GM13976 (cell line): ENCODE measurements around the gene C12orf42.

Experiments used
- DNase-seq: peaks from one replicate; pipeline ENCODE4 v3.0.0; 2012; ENCODE audit warnings: low spot score
- in situ Hi-C: fragments of 300-500 bp; cut with MboI; formaldehyde crosslinking; loops from one replicate; pipeline ENCODE4 v1.12.0; 2022; ENCODE audit warnings: low sequenced_read_pairs, mixed read lengths, inconsistent platforms; ENCODE audit not compliant: unreplicated experiment
- TF ChIP-seq, protein P1 (sequence below): IDR thresholded peaks from 2 replicates; pipeline ENCODE4 v1.5.1; 2012; ENCODE audit warnings: borderline replicate concordance, mild to moderate bottlenecking; ENCODE audit not compliant: insufficient read depth; ENCODE audit errors: extremely low read depth, missing control alignments, control extremely low read depth

The C12orf42 gene

DNA sequence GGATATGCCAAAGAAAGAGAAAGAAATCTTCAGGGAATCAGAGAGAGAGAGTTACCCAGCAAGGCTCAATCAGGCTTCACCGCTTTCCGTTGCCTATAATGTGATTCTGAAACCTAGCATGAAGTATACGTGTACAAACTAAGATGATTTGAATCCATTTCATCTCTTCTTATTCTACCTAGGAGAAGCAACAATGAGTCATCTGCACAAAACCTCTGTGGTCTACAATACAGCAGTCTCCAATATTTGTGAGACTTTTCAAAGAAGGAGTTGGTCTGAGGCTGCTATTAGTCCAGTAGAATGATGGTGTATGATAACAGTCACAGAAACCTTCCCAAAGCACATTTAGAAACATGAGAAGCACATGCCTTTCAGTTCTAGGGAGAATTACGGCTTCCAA, 141.9 kb downstream of the C12orf42 start:
- TF ChIP-seq, protein P1, sequence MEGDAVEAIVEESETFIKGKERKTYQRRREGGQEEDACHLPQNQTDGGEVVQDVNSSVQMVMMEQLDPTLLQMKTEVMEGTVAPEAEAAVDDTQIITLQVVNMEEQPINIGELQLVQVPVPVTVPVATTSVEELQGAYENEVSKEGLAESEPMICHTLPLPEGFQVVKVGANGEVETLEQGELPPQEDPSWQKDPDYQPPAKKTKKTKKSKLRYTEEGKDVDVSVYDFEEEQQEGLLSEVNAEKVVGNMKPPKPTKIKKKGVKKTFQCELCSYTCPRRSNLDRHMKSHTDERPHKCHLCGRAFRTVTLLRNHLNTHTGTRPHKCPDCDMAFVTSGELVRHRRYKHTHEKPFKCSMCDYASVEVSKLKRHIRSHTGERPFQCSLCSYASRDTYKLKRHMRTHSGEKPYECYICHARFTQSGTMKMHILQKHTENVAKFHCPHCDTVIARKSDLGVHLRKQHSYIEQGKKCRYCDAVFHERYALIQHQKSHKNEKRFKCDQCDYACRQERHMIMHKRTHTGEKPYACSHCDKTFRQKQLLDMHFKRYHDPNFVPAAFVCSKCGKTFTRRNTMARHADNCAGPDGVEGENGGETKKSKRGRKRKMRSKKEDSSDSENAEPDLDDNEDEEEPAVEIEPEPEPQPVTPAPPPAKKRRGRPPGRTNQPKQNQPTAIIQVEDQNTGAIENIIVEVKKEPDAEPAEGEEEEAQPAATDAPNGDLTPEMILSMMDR = no peak
- no peak for DNase-seq
- in situ Hi-C loops = no loop called here

DNA sequence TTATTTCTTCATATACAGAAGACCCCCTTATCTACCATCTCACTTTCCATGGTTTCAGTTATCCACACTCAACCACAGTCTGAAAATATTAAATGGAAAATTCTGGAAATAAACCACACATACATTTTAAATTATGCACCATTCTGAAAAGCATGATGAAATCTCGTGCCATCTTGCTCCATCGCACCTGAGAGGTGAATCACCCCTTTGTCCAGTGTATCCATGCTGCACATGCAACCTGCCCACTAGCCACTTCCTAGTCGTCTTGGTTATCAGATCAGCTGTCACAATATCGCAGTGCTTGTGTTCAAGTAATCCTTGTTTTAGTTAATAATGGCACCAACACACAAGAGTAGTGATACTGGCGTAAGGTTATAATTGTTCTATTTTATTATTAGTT, 145.7 kb downstream of the C12orf42 start:
- TF ChIP-seq, protein P1 = no peak
- no peak for DNase-seq
- in situ Hi-C loops = no loop called here

DNA sequence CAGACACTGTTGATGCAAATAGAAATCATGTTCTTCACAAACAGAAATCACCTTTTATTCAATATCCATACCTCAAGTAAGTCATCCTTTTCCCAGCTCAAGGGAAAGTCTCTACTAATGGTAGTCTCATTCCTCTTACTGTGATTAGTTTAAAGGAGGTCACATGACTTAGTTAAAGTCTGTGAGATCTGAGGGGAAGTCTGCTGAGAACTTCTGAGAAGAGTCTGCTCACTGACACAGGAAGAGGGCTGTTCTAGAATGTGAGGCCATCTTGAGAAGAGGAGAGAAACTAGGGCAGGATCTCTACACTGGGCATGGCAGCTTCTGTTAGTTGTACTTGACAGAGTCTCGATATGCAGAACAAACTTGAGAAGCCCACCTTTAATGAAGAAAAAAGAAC, 146.8 kb downstream of the C12orf42 start:
- in situ Hi-C loops = no loop called here
- TF ChIP-seq, protein P1 = no peak
- DNase-seq = no peak

DNA sequence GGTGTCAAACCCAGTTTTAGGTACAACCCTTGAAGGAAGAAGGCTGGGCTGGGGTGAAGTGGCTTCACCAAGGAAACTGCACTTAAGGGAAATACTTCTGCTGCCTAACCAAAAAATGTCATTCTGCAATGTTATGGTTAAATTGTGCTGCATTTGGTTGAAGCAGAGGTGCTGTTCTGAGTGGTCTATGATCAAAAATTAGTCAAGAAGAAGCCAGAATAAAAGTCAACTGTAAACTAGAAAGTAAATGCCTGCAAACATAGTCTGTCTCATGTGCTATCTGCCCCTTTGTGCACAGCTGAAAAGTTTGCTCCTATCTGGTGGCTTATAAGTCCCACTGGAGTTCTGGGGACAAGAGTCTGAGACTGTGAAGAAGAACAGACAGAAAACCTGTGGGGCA, 158.8 kb downstream of the C12orf42 start:
- DNase-seq = no peak
- TF ChIP-seq, protein P1 = no peak
- in situ Hi-C loops = no loop called here

DNA sequence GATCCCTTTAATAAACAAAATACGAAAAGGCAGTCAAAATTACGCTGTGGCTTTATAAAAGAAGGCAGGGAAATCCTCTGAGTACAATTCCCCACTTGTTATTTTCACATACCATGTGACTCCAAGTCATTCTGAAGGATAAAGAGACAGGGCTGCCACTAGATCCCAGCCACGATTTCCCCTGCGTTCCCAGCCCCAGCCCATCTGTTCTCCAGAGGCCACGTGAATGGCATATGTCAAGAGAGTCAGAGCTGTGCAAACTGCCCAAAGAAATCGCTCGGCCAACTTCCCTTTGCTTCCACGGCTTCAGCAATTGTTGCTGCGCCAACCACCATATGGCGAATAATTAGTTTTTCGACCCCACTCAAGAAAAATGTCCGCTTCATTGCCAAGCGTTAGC, 161.3 kb downstream of the C12orf42 start:
- in situ Hi-C loops = no loop called here
- DNase-seq = no peak
- TF ChIP-seq, protein P1 = no peak

DNA sequence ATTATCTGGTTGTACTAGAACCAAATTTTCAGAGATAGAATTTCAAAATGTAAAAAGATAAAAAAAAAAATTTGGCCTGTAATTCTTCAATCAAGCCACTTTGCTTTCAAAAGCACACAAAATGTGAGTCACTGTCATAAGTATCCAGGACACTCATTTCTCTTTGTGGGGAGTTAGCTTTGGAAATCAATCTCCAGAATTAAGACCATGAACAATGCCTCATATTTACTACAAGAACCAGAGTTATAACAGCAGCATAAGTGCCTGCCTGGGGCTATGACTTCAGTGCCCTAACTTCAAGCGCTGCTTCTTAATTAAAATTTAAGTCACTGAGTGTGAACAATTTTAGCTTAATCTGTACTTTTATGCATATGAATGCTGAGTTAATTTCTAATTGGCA, 162.1 kb downstream of the C12orf42 start:
- in situ Hi-C loops = no loop called here

More for the DNA sequence above, 162.1 kb downstream of the C12orf42 start:
- DNase-seq = no peak
- TF ChIP-seq, protein P1 = no peak
